Ovary (tissue), 9 donors: ENCODE data around the gene DYRK1B. TPM values are rescaled to one million over a fixed set of nuclear protein-coding genes. Genes with fewer than 3 reads are reported as not detected.

Experiments used
- DNase-seq, 5 donors: peaks; one replicate each; pipeline ENCODE4 v3.0.0-alpha.2; 2019 to 2020
- H3K27ac ChIP-seq, 2 donors: fragments of 200-600 bp; one replicate each; pipeline versions ENCODE4 v1.5.1 to v1.8.0; 2019 to 2022
- H3K27me3 ChIP-seq: fragments of 200-600 bp; one replicate; pipeline ENCODE4 v1.8.0; 2022
- H3K36me3 ChIP-seq: fragments of 200-600 bp; sonication (generic); one replicate; pipeline ENCODE4 v1.5.1; 2019
- H3K4me1 ChIP-seq: one replicate; pipeline ENCODE4 v1.8.1; 2013; ENCODE audit warnings: mild to moderate bottlenecking, moderate library complexity; ENCODE audit not compliant: insufficient read depth
- H3K4me3 ChIP-seq: fragments of 200-600 bp; sonication (generic); one replicate; pipeline ENCODE4 v1.5.1; 2017
- H3K9me3 ChIP-seq, 2 donors: fragments of 200-600 bp in 1 of 2; sonication (generic) in 1 of 2; one replicate each; pipeline versions ENCODE4 v1.5.1 to v1.8.1; 2013 to 2019; ENCODE audit warnings: mild to moderate bottlenecking in 1 of 2, moderate library complexity in 1 of 2
- CTCF ChIP-seq, 3 donors: fragments of 450-650 bp in 2 of 3; fragments of 200-600 bp in 1 of 3; IDR thresholded peaks; one replicate each; pipeline versions ENCODE4 v1.5.1 to v1.8.0; 2016 to 2022; ENCODE audit warnings: antibody characterized with exemption in 3 of 3, mild to moderate bottlenecking in 1 of 3
- EP300 ChIP-seq: sonication (generic); formaldehyde crosslinking; IDR thresholded peaks from one replicate; pipeline ENCODE4 v1.6.1; 2017; ENCODE audit warnings: antibody characterized with exemption
- POLR2A ChIP-seq: fragments of 450-650 bp; IDR thresholded peaks from one replicate; pipeline ENCODE4 v1.6.1; 2017; ENCODE audit warnings: antibody characterized with exemption, mild to moderate bottlenecking, moderate library complexity
- WGBS, 3 donors: extraction: QIAGEN DNeasy Blood & Tissue Kit in 1 of 3; methylation state at CpG; one replicate each; pipeline versions ENCODE4 v1.1.5 to v1.1.7; 2013 to 2017; 5-methylcytosine and 5-hydroxymethylcytosine counted together
- intact Hi-C, 4 donors: fragments of 100-400 bp; cut with DNase I; formaldehyde crosslinking; loops; one replicate each; pipeline versions ENCODE4 v1.11.0 to v1.15.1; 2022 to 2023
- polyA plus RNA-seq, 2 donors: library from polyadenylated mRNA; stranded (reverse); fragments of 200-250 nt in 1 of 2; fragments of 350-450 nt in 1 of 2; fragmentation: Illumina TruSeq in 1 of 2; extraction: RNeasy Lipid Tissue Mini Kit (QIAGEN cat#74804) in 1 of 2; gene quantifications; one replicate each; pipeline ENCODE4 v1.2.3, GENCODE V29; 2013 to 2014
- total RNA-seq, 7 donors: library from RNA; depleted of rRNA in 2 of 7; stranded (reverse); fragments of >200 nt in 2 of 7; fragmentation: NEBNext Ultra II Directional in 3 of 7; extraction: Animal tissue kit (Norgen Biotek cat#: 25700) in 3 of 7; gene quantifications; one replicate each; pipeline versions ENCODE4 v1.1.0 to v1.2.4, GENCODE V29; 2016 to 2023
- donor health status: DM: no; HTN: no; CAD: no; lungs with moderate emphysema.
- donor health status: DM: no; HTN: no; CAD: no.
- donor health status: Bipolar disorder and iron deficiency.
- donor health status: DM: yes; HTN: yes; CAD: no.
- donor health status: DM: no; HTN: no; CAD: no.
- donor health status: DM: yes; HTN: yes; CAD: no.

The DYRK1B gene
- total and polyA plus RNA-seq, 9 donors: 10.1 to 31.0 (median 16.2) TPM

GRCh38 chr19:39871886-39872866 is 38.2 kb upstream of the DYRK1B start:
- Histone ChIP-seq H3K4me3 (no peak overlapping the region), H3K4me1 (no peaks in the 10 kb centered on the region), H3K9me3 (no peaks in the 10 kb centered on the region), H3K27me3 (no peaks in the 10 kb centered on the region), H3K36me3 (no peaks in the 10 kb centered on the region), H3K27ac (no peak overlapping the region)
- DNase-seq: no peak
- WGBS, 3 donors: 86 to 90% (median 88%) methylated on average over 47 of the region's 47 CpGs
- TF ChIP-seq CTCF (IDR thresholded peaks at IDR 0.05) (no peak), POLR2A (no peak)
- intact Hi-C loops: no loop called here

GRCh38 chr19:39871362-39871761 is 37.4 kb upstream of the DYRK1B start:
- Histone ChIP-seq H3K4me3 (no peak overlapping the region), H3K27me3 (no peaks in the 10 kb centered on the region), H3K9me3 (no peaks in the 10 kb centered on the region), H3K27ac (no peak overlapping the region), H3K36me3 (no peaks in the 10 kb centered on the region), H3K4me1 (no peaks in the 10 kb centered on the region)
- TF ChIP-seq POLR2A: no peak
- no peak for TF ChIP-seq EP300
- no peak for TF ChIP-seq CTCF (IDR thresholded peaks at IDR 0.05)
- DNase-seq: no peak
- 89 to 94% (median 94%) methylated on average over 6 of the region's 6 CpGs for WGBS, 3 donors
- intact Hi-C loops: no loop called here

- no peak for TF ChIP-seq POLR2A
- TF ChIP-seq CTCF (IDR thresholded peaks at IDR 0.05): no peak
- TF ChIP-seq EP300: no peak
- no peak for DNase-seq
- no peak overlapping the region for H3K27ac ChIP-seq
- no peaks in the 10 kb centered on the region for H3K27me3 ChIP-seq
- intact Hi-C loops: no loop called here
- no peaks in the 10 kb centered on the region for H3K9me3 ChIP-seq
- H3K36me3 ChIP-seq: no peaks in the 10 kb centered on the region
- WGBS, 3 donors: 45 to 52% (median 48%) methylated on average over 16 of the region's 16 CpGs
- H3K4me3 ChIP-seq: no peak overlapping the region
- no peaks in the 10 kb centered on the region for H3K4me1 ChIP-seq
These were observed 36.4 kb upstream of the DYRK1B start for GRCh38 chr19:39870171-39870971.

- Histone ChIP-seq H3K9me3 (no peaks in the 10 kb centered on the region), H3K27me3 (no peaks in the 10 kb centered on the region), H3K4me3 (no peak overlapping the region), H3K27ac (no peak overlapping the region), H3K36me3 (no peaks in the 10 kb centered on the region), H3K4me1 (no peaks in the 10 kb centered on the region)
- intact Hi-C loops: no loop called here
- no peak for TF ChIP-seq POLR2A
- TF ChIP-seq EP300: no peak
- TF ChIP-seq CTCF (IDR thresholded peaks at IDR 0.05): no peak
- WGBS, 3 donors: 91 to 94% (median 91%) methylated on average over 6 of the region's 6 CpGs
- no peak for DNase-seq
These were observed 34.0 kb upstream of the DYRK1B start for GRCh38 chr19:39867952-39868351.
